Breast epithelium (tissue), 4 donors: ENCODE data around the gene SCARB1. TPM values are rescaled to one million over a fixed set of nuclear protein-coding genes. Genes with fewer than 3 reads are reported as not detected.

ENCODE experiments used
- DNase-seq, 2 donors: peaks; one replicate each; pipeline ENCODE4 v3.0.0-alpha.2; 2019; ENCODE audit warnings: low spot score in 2 of 2
- H3K27ac ChIP-seq, 2 donors: fragments of 200-600 bp; sonication (generic) in 1 of 2; one replicate each; pipeline ENCODE4 v1.5.1; 2016 to 2019; ENCODE audit warnings: mild to moderate bottlenecking in 1 of 2
- H3K27me3 ChIP-seq, 2 donors: fragments of 200-600 bp; sonication (generic) in 1 of 2; one replicate each; pipeline versions ENCODE4 v1.5.1 to v1.6.0; 2017 to 2019; ENCODE audit warnings: control low read depth in 1 of 2, mild to moderate bottlenecking in 1 of 2
- H3K36me3 ChIP-seq: fragments of 200-600 bp; one replicate; pipeline ENCODE4 v1.5.1; 2019
- H3K4me1 ChIP-seq, 2 donors: fragments of 200-600 bp; sonication (generic); one replicate each; pipeline ENCODE4 v1.5.1; 2016 to 2019; ENCODE audit warnings: control low read depth in 1 of 2
- H3K4me3 ChIP-seq, 3 donors: fragments of 200-600 bp; sonication (generic); 1 replicate in 2 of 3; 2 replicates in 1 of 3; pipeline ENCODE4 v1.5.1; 2016 to 2019; ENCODE audit warnings: mild to moderate bottlenecking in 3 of 3, moderate library complexity in 2 of 3
- H3K9me3 ChIP-seq, 2 donors: fragments of 200-600 bp; sonication (generic) in 1 of 2; one replicate each; pipeline ENCODE4 v1.5.1; 2016 to 2019; ENCODE audit warnings: control low read depth in 1 of 2
- CTCF ChIP-seq, 3 donors: fragments of 450-650 bp; IDR thresholded peaks; one replicate each; pipeline ENCODE4 v1.5.1; 2016 to 2017; ENCODE audit warnings: antibody characterized with exemption in 3 of 3, mild to moderate bottlenecking in 3 of 3, moderate library complexity in 3 of 3
- POLR2A ChIP-seq: fragments of 450-650 bp; IDR thresholded peaks from one replicate; pipeline ENCODE4 v1.6.1; 2016; ENCODE audit warnings: antibody characterized with exemption, mild to moderate bottlenecking, moderate library complexity
- POLR2AphosphoS5 ChIP-seq, 3 donors: sonication (generic); formaldehyde crosslinking; IDR thresholded peaks; one replicate each; pipeline ENCODE4 v1.6.1; 2017; ENCODE audit warnings: antibody characterized with exemption in 3 of 3
- intact Hi-C: fragments of 100-400 bp; cut with DNase I; formaldehyde crosslinking; loops from one replicate; pipeline ENCODE4 v1.15.1; 2023; ENCODE audit warnings: low total_unique reads
- total RNA-seq, 3 donors: library from RNA; depleted of rRNA; stranded (reverse); fragments of >200 nt; gene quantifications; one replicate each; pipeline ENCODE4 v1.1.0, GENCODE V29; 2016

SCARB1 gene
- total RNA-seq, 3 donors from 2014 or later: 18.4 to 61.3 (median 20.2) TPM

GRCh38 chr12:124821252-124822200 is 42.1 kb downstream of the SCARB1 start:
- intact Hi-C loops: no loop called here
- H3K36me3 ChIP-seq: no peaks in the 10 kb centered on the region
- no peak for DNase-seq
- H3K27ac ChIP-seq: no peak overlapping the region
- no peaks in the 10 kb centered on the region for H3K4me1 ChIP-seq
- TF ChIP-seq POLR2A (no peak), CTCF (IDR thresholded peaks at IDR 0.05) (no peak), POLR2AphosphoS5 (IDR thresholded peaks at IDR 0.05) (no peak)
- H3K27me3 ChIP-seq: no peaks in the 10 kb centered on the region
- no peaks in the 10 kb centered on the region for H3K9me3 ChIP-seq
- H3K4me3 ChIP-seq: no peak overlapping the region

- intact Hi-C loops: no loop called here
- Histone ChIP-seq H3K36me3 (no peaks in the 10 kb centered on the region), H3K4me1 (no peaks in the 10 kb centered on the region), H3K9me3 (no peaks in the 10 kb centered on the region), H3K27ac (no peak overlapping the region), H3K4me3 (no peak overlapping the region), H3K27me3 (no peaks in the 10 kb centered on the region)
- TF ChIP-seq POLR2A: no peak
- no peak for TF ChIP-seq POLR2AphosphoS5 (IDR thresholded peaks at IDR 0.05)
- TF ChIP-seq CTCF (IDR thresholded peaks at IDR 0.05): no peak
- DNase-seq: no peak
Measured at GRCh38 chr12:124820199-124820598, 43.5 kb downstream of the SCARB1 start.

- intact Hi-C loops: no loop called here
- H3K36me3 ChIP-seq: no peaks in the 10 kb centered on the region
- DNase-seq: no peak
- H3K4me3 ChIP-seq: no peak overlapping the region
- H3K27me3 ChIP-seq: no peaks in the 10 kb centered on the region
- H3K4me1 ChIP-seq: no peaks in the 10 kb centered on the region
- no peaks in the 10 kb centered on the region for H3K9me3 ChIP-seq
- no peak for TF ChIP-seq POLR2AphosphoS5 (IDR thresholded peaks at IDR 0.05)
- no peak for TF ChIP-seq CTCF (IDR thresholded peaks at IDR 0.05)
- TF ChIP-seq POLR2A: no peak
- H3K27ac ChIP-seq: no peak overlapping the region
Measured at GRCh38 chr12:124819525-124819924, 44.1 kb downstream of the SCARB1 start.

- TF ChIP-seq POLR2AphosphoS5 (IDR thresholded peaks at IDR 0.05) (no peak), POLR2A (no peak), CTCF (IDR thresholded peaks at IDR 0.05) (no peak)
- intact Hi-C loops: no loop called here
- no peak for DNase-seq
Measured at GRCh38 chr12:124819080-124819479, 44.6 kb downstream of the SCARB1 start.

More at GRCh38 chr12:124819080-124819479, 44.6 kb downstream of the SCARB1 start:
- Histone ChIP-seq H3K27ac (no peak overlapping the region), H3K4me3 (no peak overlapping the region), H3K4me1 (no peaks in the 10 kb centered on the region), H3K27me3 (no peaks in the 10 kb centered on the region), H3K9me3 (no peaks in the 10 kb centered on the region), H3K36me3 (no peaks in the 10 kb centered on the region)
